MV-4-11 (cell line): ENCODE measurements around the gene SCN1A.

Source experiments
- DNase-seq: peaks from one replicate; lab custom pipeline; 2025; lab: John Stamatoyannopoulos, UW

The SCN1A gene

GRCh38 chr2:166081852-166082251 lies 46.0 kb downstream of the SCN1A start:
- DNase-seq, result no peak

GRCh38 chr2:166081131-166081632 lies 46.6 kb downstream of the SCN1A start:
- DNase-seq, result no peak

- no peak for DNase-seq
These were observed 53.4 kb downstream of the SCN1A start for GRCh38 chr2:166074430-166074829.

GRCh38 chr2:166074011-166074410 lies 53.8 kb downstream of the SCN1A start:
- no peak for DNase-seq

GRCh38 chr2:166070231-166070630 lies 57.6 kb downstream of the SCN1A start:
- DNase-seq, result no peak

- no peak for DNase-seq
These were observed 58.8 kb downstream of the SCN1A start for GRCh38 chr2:166068981-166069380.

GRCh38 chr2:166067229-166067628 lies 60.6 kb downstream of the SCN1A start:
- DNase-seq, result peak; percentile 4

GRCh38 chr2:166060191-166060590 lies 67.6 kb downstream of the SCN1A start:
- no peak for DNase-seq

- no peak for DNase-seq
These were observed 70.3 kb downstream of the SCN1A start for GRCh38 chr2:166057370-166058164.

- no peak for DNase-seq
These were observed 82.9 kb downstream of the SCN1A start for GRCh38 chr2:166044853-166045483.

- DNase-seq, result no peak
These were observed 84.9 kb downstream of the SCN1A start for GRCh38 chr2:166042768-166043390.

- DNase-seq, result no peak
These were observed 85.5 kb downstream of the SCN1A start for GRCh38 chr2:166042356-166042755.

- DNase-seq, result no peak
These were observed 86.2 kb downstream of the SCN1A start for GRCh38 chr2:166041613-166042012.

- DNase-seq, result no peak
These were observed 95.5 kb downstream of the SCN1A start for GRCh38 chr2:166032361-166032760.

GRCh38 chr2:166031054-166031453 lies 96.8 kb downstream of the SCN1A start:
- no peak for DNase-seq

- no peak for DNase-seq
These were observed 102.5 kb downstream of the SCN1A start for GRCh38 chr2:166025313-166025712.

- DNase-seq, result no peak
These were observed 110.6 kb downstream of the SCN1A start for GRCh38 chr2:166017208-166017607.

GRCh38 chr2:166013878-166014277 lies 113.9 kb downstream of the SCN1A start:
- no peak for DNase-seq

GRCh38 chr2:166011660-166012059 lies 116.2 kb downstream of the SCN1A start:
- no peak for DNase-seq

- no peak for DNase-seq
These were observed 127.4 kb downstream of the SCN1A start for GRCh38 chr2:166000401-166000800.

GRCh38 chr2:165990846-165991245 lies 137.0 kb downstream of the SCN1A start:
- no peak for DNase-seq

GRCh38 chr2:165989851-165990250 lies 138.0 kb downstream of the SCN1A start:
- DNase-seq, result no peak

GRCh38 chr2:165985120-165985519 lies 142.7 kb downstream of the SCN1A start:
- no peak for DNase-seq
